ENCODE data around the gene ENTR1.

The ENTR1 gene

GRCh38 chr9:136422876-136423275 is 12.5 kb upstream of the ENTR1 start:
- no peak overlapping the region for H3K4me3 ChIP-seq (ENCODE audit: low read depth, low read length)
- no peaks in the 10 kb centered on the region for H3K9me3 ChIP-seq (ENCODE audit: control insufficient read depth, insufficient read depth, low read depth, low read length)
- CTCF ChIA-PET = interaction anchor here (0.5 to 0.7 kb wide), 2 partner anchors 57 to 300 kb away, joined by 3 to 4 read pairs; no protein-coding TSS in a partner anchor
- TF ChIP-seq ZNF350 (tag by site-specific recombination; IDR thresholded peaks at IDR 0.05) (no peak), MZF1 (tag by site-specific recombination; IDR thresholded peaks at IDR 0.05; ENCODE audit: borderline replicate concordance) (no peak), YY1 (tag by site-specific recombination; IDR thresholded peaks at IDR 0.05) (no peak), ZNF169 (tag by site-specific recombination; IDR thresholded peaks at IDR 0.05) (no peak), BCL11B (tag by site-specific recombination; IDR thresholded peaks at IDR 0.05; ENCODE audit: low read depth) (no peak), EGR2 (tag by site-specific recombination; IDR thresholded peaks at IDR 0.05; ENCODE audit: low read depth) (no peak), ZNF19 (tag by site-specific recombination; IDR thresholded peaks at IDR 0.05; ENCODE audit: low read depth) (no peak), ZNF157 (tag by site-specific recombination; IDR thresholded peaks at IDR 0.05) (no peak), ZNF140 (tag by site-specific recombination; IDR thresholded peaks at IDR 0.05) (no peak)
- TF ChIP-seq, protein P1, sequence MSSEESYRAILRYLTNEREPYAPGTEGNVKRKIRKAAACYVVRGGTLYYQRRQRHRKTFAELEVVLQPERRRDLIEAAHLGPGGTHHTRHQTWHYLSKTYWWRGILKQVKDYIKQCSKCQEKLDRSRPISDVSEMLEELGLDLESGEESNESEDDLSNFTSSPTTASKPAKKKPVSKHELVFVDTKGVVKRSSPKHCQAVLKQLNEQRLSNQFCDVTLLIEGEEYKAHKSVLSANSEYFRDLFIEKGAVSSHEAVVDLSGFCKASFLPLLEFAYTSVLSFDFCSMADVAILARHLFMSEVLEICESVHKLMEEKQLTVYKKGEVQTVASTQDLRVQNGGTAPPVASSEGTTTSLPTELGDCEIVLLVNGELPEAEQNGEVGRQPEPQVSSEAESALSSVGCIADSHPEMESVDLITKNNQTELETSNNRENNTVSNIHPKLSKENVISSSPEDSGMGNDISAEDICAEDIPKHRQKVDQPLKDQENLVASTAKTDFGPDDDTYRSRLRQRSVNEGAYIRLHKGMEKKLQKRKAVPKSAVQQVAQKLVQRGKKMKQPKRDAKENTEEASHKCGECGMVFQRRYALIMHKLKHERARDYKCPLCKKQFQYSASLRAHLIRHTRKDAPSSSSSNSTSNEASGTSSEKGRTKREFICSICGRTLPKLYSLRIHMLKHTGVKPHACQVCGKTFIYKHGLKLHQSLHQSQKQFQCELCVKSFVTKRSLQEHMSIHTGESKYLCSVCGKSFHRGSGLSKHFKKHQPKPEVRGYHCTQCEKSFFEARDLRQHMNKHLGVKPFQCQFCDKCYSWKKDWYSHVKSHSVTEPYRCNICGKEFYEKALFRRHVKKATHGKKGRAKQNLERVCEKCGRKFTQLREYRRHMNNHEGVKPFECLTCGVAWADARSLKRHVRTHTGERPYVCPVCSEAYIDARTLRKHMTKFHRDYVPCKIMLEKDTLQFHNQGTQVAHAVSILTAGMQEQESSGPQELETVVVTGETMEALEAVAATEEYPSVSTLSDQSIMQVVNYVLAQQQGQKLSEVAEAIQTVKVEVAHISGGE (tag by site-specific recombination; conservative IDR thresholded peaks at IDR 0.05; ENCODE audit: low read depth) = no peak
- H3K27ac ChIP-seq (ENCODE audit: extremely low read depth, low read depth, low read length) = no peak overlapping the region
- H3K36me3 ChIP-seq (ENCODE audit: control insufficient read depth in 2 of 2, insufficient read depth in 1 of 2, low read length in 2 of 2) = peaks cover 13 to 69% of the 10 kb centered on the region in 2 experiments; a peak in 2 of 3 replicates
- H3K4me1 ChIP-seq (ENCODE audit: control insufficient read depth, insufficient read depth, low read length) = no peaks in the 10 kb centered on the region
- POLR2A ChIA-PET = no interaction called here

GRCh38 chr9:136421791-136422190 is 11.4 kb upstream of the ENTR1 start:
- POLR2A ChIA-PET = interaction anchor here (1.3 kb wide), 2 partner anchors 17 to 20 kb away, joined by 3 to 8 read pairs; no protein-coding TSS in a partner anchor
- CTCF ChIA-PET = no interaction called here

More at GRCh38 chr9:136421791-136422190, 11.4 kb upstream of the ENTR1 start:
- Histone ChIP-seq H3K4me3 (ENCODE audit: low read depth, low read length) (no peak overlapping the region), H3K9me3 (ENCODE audit: control insufficient read depth, insufficient read depth, low read depth, low read length) (no peaks in the 10 kb centered on the region), H3K27ac (ENCODE audit: extremely low read depth, low read depth, low read length) (no peak overlapping the region), H3K4me1 (ENCODE audit: control insufficient read depth, insufficient read depth, low read length) (no peaks in the 10 kb centered on the region), H3K36me3 (ENCODE audit: control insufficient read depth in 2 of 2, insufficient read depth in 1 of 2, low read length in 2 of 2) (peaks cover 13 to 79% of the 10 kb centered on the region in 2 experiments; a peak in 2 of 3 replicates)
- no peak for TF ChIP-seq ZNF707 (tag by site-specific recombination; IDR thresholded peaks at IDR 0.05)
- TF ChIP-seq ZNF157 (tag by site-specific recombination; IDR thresholded peaks at IDR 0.05) = no peak
- TF ChIP-seq ZNF214 (tag by site-specific recombination; IDR thresholded peaks at IDR 0.05; ENCODE audit: borderline replicate concordance) = no peak
- TF ChIP-seq, protein P2, sequence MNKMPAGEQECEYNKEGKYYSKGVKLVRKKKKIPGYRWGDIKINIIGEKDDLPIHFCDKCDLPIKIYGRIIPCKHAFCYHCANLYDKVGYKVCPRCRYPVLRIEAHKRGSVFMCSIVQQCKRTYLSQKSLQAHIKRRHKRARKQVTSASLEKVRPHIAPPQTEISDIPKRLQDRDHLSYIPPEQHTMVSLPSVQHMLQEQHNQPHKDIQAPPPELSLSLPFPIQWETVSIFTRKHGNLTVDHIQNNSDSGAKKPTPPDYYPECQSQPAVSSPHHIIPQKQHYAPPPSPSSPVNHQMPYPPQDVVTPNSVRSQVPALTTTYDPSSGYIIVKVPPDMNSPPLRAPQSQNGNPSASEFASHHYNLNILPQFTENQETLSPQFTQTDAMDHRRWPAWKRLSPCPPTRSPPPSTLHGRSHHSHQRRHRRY (tag by site-specific recombination; IDR thresholded peaks at IDR 0.05) = no peak
- TF ChIP-seq ZNF521 (tag by site-specific recombination; IDR thresholded peaks at IDR 0.05) = no peak
- TF ChIP-seq ZNF426 (tag by site-specific recombination; IDR thresholded peaks at IDR 0.05) = no peak
- no peak for TF ChIP-seq INSM2 (tag by site-specific recombination; IDR thresholded peaks at IDR 0.05)
- no peak for TF ChIP-seq ZNF140 (tag by site-specific recombination; IDR thresholded peaks at IDR 0.05)
- TF ChIP-seq MEIS1 (CRISPR knock-in tag; IDR thresholded peaks at IDR 0.05; ENCODE audit: borderline replicate concordance) = no peak
- no peak for TF ChIP-seq ZNF146 (tag by site-specific recombination; IDR thresholded peaks at IDR 0.05)
- TF ChIP-seq MYNN (tag by site-specific recombination; IDR thresholded peaks at IDR 0.05; ENCODE audit: borderline replicate concordance) = no peak
- TF ChIP-seq YY2 (tag by site-specific recombination; IDR thresholded peaks at IDR 0.05) = no peak

Data from HEK293 (cell line).